B cell (primary cell): ENCODE measurements around the gene MAP3K4. TPM values are rescaled to one million over a fixed set of nuclear protein-coding genes. Genes with fewer than 3 reads are reported as not detected.

ENCODE experiments used
- ATAC-seq: fragments of 200-7000 bp; cut with Tn5 transposase; one replicate; pipeline ENCODE4 v1.10.0; 2021; ENCODE audit warnings: low read depth, mild to moderate bottlenecking, moderate number of reproducible peaks, moderate library complexity
- CTCF ChIA-PET: fragments of 350-600 bp; sonication (Branson Sonifier 250); formaldehyde crosslinking; loops from one replicate; lab custom pipeline; 2021; ENCODE audit warnings: antibody characterized with exemption, inconsistent platforms; lab: Charles Lee
- POLR2A ChIA-PET: fragments of 350-600 bp; sonication (Branson Sonifier 250); formaldehyde crosslinking; loops from one replicate; lab custom pipeline; 2021; ENCODE audit warnings: antibody characterized with exemption; lab: Charles Lee
- DNase-seq: peaks from one replicate; pipeline ENCODE4 v3.0.0; 2013
- H2AFZ ChIP-seq: 2 replicates; pipeline ENCODE4 v1.6.1; 2012; ENCODE audit warnings: mild to moderate bottlenecking, low read depth, low read length; ENCODE audit not compliant: insufficient read depth, poor library complexity, severe bottlenecking
- H3K27ac ChIP-seq, 2 donors: 1 replicate in 1 of 2; 2 replicates in 1 of 2; pipeline ENCODE4 v1.5.1; 2012 to 2013; ENCODE audit warnings: low read length in 2 of 2, mild to moderate bottlenecking in 2 of 2, moderate library complexity in 1 of 2
- H3K27me3 ChIP-seq, 4 experiments: fragments of 200-600 bp in 1 of 4; sonication (generic) in 1 of 4; replicated peaks in 1 of 4; 1 replicate in 2 of 4; 2 replicates in 2 of 4; pipeline versions ENCODE4 v1.6.1 to v1.7.0; 2013 to 2016; ENCODE audit warnings: low read length in 3 of 4, mild to moderate bottlenecking in 2 of 4, mixed read lengths in 1 of 4, moderate library complexity in 1 of 4; ENCODE audit not compliant: insufficient read depth in 4 of 4, control insufficient read depth in 3 of 4; ENCODE audit errors: control extremely low read depth in 1 of 4
- H3K36me3 ChIP-seq, 2 experiments: replicated peaks in 1 of 2; 1 replicate in 1 of 2; 2 replicates in 1 of 2; pipeline versions ENCODE4 v1.6.1 to v1.7.1; 2013; ENCODE audit warnings: low read length in 1 of 2; ENCODE audit not compliant: insufficient read depth in 2 of 2, control insufficient read depth in 1 of 2; ENCODE audit errors: control extremely low read depth in 1 of 2, extremely low read depth in 1 of 2
- H3K4me1 ChIP-seq, 2 donors: fragments of 200-600 bp in 1 of 2; sonication (generic) in 1 of 2; 1 replicate in 1 of 2; 2 replicates in 1 of 2; pipeline versions ENCODE4 v1.5.1 to v1.6.1; 2013 to 2017; ENCODE audit warnings: low read length in 2 of 2; ENCODE audit not compliant: control insufficient read depth in 2 of 2, insufficient read depth in 2 of 2
- H3K4me2 ChIP-seq: replicated peaks from 2 replicates; pipeline ENCODE3; 2012; ENCODE audit warnings: mild to moderate bottlenecking, low read depth, low read length; ENCODE audit not compliant: poor library complexity, severe bottlenecking
- H3K4me3 ChIP-seq, 5 experiments: fragments of 200-600 bp in 1 of 5; sonication (generic) in 1 of 5; 1 replicate in 3 of 5; 2 replicates in 2 of 5; pipeline versions ENCODE4 v1.5.1 to v1.7.0; 2011 to 2016; ENCODE audit warnings: low read length in 4 of 5, mild to moderate bottlenecking in 4 of 5, low read depth in 2 of 5, control low read depth in 1 of 5, moderate library complexity in 1 of 5; ENCODE audit not compliant: insufficient read depth in 1 of 5; ENCODE audit errors: control extremely low read depth in 1 of 5, extremely low read depth in 1 of 5
- H3K79me2 ChIP-seq: fragments of 200-600 bp; sonication (generic); one replicate; pipeline ENCODE4 v1.6.0; 2016; ENCODE audit warnings: low read length; ENCODE audit not compliant: control insufficient read depth, insufficient read depth
- H3K9ac ChIP-seq: fragments of 200-600 bp; sonication (generic); 2 replicates; pipeline ENCODE4 v1.6.1; 2017; ENCODE audit warnings: mild to moderate bottlenecking, low read length, moderate library complexity
- H3K9me3 ChIP-seq, 3 donors: one replicate each; pipeline versions ENCODE4 v1.6.1 to v1.7.1; 2013; ENCODE audit warnings: low read length in 2 of 3; ENCODE audit not compliant: control insufficient read depth in 2 of 3, insufficient read depth in 1 of 3; ENCODE audit errors: control extremely low read depth in 1 of 3
- H4K20me1 ChIP-seq: 2 replicates; pipeline ENCODE4 v1.6.0; 2012; ENCODE audit warnings: mild to moderate bottlenecking, low read length; ENCODE audit not compliant: insufficient read depth, control insufficient read depth, poor library complexity, severe bottlenecking
- H3K27ac Mint-ChIP-seq: one replicate; pipeline ENCODE4 v1.8.0; 2021; ENCODE audit warnings: mixed read lengths
- H3K27me3 Mint-ChIP-seq: one replicate; pipeline ENCODE4 v1.8.0; 2021; ENCODE audit warnings: mixed read lengths
- H3K4me1 Mint-ChIP-seq: one replicate; pipeline ENCODE4 v1.8.0; 2021; ENCODE audit warnings: mixed read lengths
- H3K4me3 Mint-ChIP-seq: one replicate; pipeline ENCODE4 v1.8.0; 2021; ENCODE audit warnings: mixed read lengths
- H3K9me3 Mint-ChIP-seq: one replicate; pipeline ENCODE4 v1.8.0; 2022; ENCODE audit warnings: mixed read lengths; ENCODE audit not compliant: insufficient read depth
- EZH2 ChIP-seq: IDR thresholded peaks from 2 replicates; pipeline ENCODE4 v1.6.1; 2012; ENCODE audit warnings: borderline replicate concordance, low read depth, mild to moderate bottlenecking, moderate library complexity, low read length; ENCODE audit not compliant: insufficient read depth, poor library complexity, severe bottlenecking
- WGBS: methylation state at CpG from one replicate; pipeline ENCODE4 v1.1.5; 2013; ENCODE audit warnings: missing lambda C conversion rate; ENCODE audit not compliant: insufficient coverage; 5-methylcytosine and 5-hydroxymethylcytosine counted together
- intact Hi-C: fragments of 100-400 bp; cut with micrococcal nuclease; formaldehyde crosslinking; loops from one replicate; pipeline ENCODE4 v1.10.0; 2022
- polyA plus RNA-seq: library from polyadenylated mRNA; depleted of rRNA; stranded (reverse); fragments of >200 nt; gene quantifications from 2 replicates; pipeline ENCODE4 v1.2.3, GENCODE V29; 2012
- total RNA-seq, 2 donors: library from RNA; stranded (reverse); fragments of 120-200 nt in 1 of 2; gene quantifications; 1 replicate in 1 of 2; 2 replicates in 1 of 2; pipeline versions ENCODE4 v1.2.3 to v1.2.4, GENCODE V29; 2013 to 2022
- TF ChIP-seq, protein P1 (sequence below): fragments of 200-600 bp; IDR thresholded peaks from one replicate; pipeline ENCODE4 v1.8.0; 2022; ENCODE audit warnings: antibody characterized with exemption, mild to moderate bottlenecking

MAP3K4 gene
- total and polyA plus RNA-seq, 2 donors (not counting 1 experiment from before 2014, with no cell fraction given): 24.4 to 105 TPM

DNA sequence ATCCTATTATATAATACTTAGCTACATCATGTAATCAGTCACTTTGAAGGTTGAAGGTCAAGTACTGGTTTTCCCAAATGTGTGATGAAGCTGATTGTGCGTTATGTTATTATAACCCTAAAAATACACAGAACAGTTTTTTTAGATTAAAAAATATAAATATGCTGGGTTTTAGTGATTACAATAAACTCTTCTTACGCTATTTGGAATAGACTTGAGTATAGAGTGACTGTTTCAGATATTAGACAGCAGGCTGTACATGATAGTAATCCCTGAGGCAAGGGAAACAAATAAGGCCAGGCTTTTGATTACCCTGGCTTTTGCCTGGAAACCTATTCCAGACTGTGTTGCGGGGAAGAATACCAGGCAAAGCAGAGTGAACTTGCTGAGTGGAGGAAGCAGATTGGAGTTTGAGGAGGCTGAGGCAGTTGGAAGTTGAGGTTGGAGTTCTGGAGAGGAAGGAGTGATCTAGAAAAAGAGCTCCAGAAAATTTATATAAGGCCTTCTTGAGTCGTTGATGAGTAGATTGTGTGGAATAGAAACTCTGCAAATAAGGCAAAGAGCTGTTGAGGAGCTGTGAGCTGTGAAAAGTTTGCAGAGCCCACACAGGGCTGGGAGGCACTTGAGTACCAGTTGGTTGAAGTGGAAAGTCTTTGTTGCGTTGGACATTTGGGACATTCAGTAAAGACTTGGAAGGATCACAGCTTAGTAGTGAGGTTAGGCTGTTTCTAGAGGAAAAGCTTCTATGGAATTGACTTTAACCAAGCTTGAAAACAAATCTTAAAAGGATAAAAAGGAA is 26.4 kb downstream of the MAP3K4 start:
- CTCF ChIA-PET: interaction anchor here (0.8 kb wide), 1 partner anchor 25 kb away, joined by 4 read pairs; no protein-coding TSS in a partner anchor
- no peak overlapping the region for H3K4me3 Mint-ChIP-seq
- no peaks in the 10 kb centered on the region for H3K27me3 Mint-ChIP-seq
- H3K4me3 ChIP-seq: no peak overlapping the region
- no peak overlapping the region for H3K27ac Mint-ChIP-seq
- no peak overlapping the region for H3K27ac ChIP-seq
- H3K4me1 ChIP-seq: no peaks in the 10 kb centered on the region
- peaks cover 62% of the 10 kb centered on the region for H3K79me2 ChIP-seq
- TF ChIP-seq, protein P1, sequence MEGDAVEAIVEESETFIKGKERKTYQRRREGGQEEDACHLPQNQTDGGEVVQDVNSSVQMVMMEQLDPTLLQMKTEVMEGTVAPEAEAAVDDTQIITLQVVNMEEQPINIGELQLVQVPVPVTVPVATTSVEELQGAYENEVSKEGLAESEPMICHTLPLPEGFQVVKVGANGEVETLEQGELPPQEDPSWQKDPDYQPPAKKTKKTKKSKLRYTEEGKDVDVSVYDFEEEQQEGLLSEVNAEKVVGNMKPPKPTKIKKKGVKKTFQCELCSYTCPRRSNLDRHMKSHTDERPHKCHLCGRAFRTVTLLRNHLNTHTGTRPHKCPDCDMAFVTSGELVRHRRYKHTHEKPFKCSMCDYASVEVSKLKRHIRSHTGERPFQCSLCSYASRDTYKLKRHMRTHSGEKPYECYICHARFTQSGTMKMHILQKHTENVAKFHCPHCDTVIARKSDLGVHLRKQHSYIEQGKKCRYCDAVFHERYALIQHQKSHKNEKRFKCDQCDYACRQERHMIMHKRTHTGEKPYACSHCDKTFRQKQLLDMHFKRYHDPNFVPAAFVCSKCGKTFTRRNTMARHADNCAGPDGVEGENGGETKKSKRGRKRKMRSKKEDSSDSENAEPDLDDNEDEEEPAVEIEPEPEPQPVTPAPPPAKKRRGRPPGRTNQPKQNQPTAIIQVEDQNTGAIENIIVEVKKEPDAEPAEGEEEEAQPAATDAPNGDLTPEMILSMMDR: no peak
- TF ChIP-seq EZH2: no peak
- H4K20me1 ChIP-seq: peaks cover 62% of the 10 kb centered on the region
- H2AFZ ChIP-seq: no peak overlapping the region
- H3K4me2 ChIP-seq: no peak overlapping the region
- 93% methylated on average over 2 of the region's 5 CpGs for WGBS
- no peaks in the 10 kb centered on the region for H3K27me3 ChIP-seq
- H3K4me1 Mint-ChIP-seq: peaks cover 31% of the 10 kb centered on the region
- no peaks in the 10 kb centered on the region for H3K9me3 Mint-ChIP-seq
- no peak for DNase-seq
- ATAC-seq: no peak
- POLR2A ChIA-PET: no interaction called here
- H3K9ac ChIP-seq: no peak overlapping the region
- H3K9me3 ChIP-seq: no peaks in the 10 kb centered on the region
- intact Hi-C loops: no loop called here
- peaks cover 0 to 5% of the 10 kb centered on the region in 2 experiments for H3K36me3 ChIP-seq

DNA sequence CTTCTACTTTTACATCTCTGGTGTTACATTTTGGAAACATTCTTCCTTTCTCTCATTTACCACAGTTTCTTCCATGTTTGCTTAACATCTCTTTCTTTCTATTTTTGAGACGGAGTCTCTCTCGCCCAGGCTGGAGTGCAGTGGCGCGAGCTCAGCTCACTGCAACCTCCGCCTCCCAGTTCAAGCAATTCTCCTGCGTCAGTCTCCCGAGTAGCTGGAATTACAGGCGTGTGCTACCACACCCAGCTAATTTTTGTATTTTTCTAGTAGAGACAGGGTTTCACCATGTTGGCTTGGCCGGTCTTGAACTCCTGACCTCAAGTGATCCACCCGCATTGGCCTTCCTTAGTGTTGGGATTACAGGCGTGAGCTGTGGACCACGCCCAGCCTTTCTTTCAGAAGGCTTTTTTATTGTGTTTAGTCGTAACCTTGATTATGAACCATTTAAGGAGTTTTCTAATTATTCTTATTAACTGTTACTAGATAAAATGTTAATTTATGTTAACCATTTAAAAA is 27.8 kb downstream of the MAP3K4 start:
- POLR2A ChIA-PET: no interaction called here
- no peak overlapping the region for H3K9ac ChIP-seq
- no peaks in the 10 kb centered on the region for H3K9me3 Mint-ChIP-seq
- intact Hi-C loops: no loop called here
- no peak for DNase-seq
- H3K79me2 ChIP-seq: peaks cover 61% of the 10 kb centered on the region
- TF ChIP-seq, protein P1: no peak
- no peak for TF ChIP-seq EZH2
- H4K20me1 ChIP-seq: peaks cover 50% of the 10 kb centered on the region
- no peak overlapping the region for H2AFZ ChIP-seq
- H3K4me3 ChIP-seq: no peak overlapping the region
- H3K4me1 ChIP-seq: no peaks in the 10 kb centered on the region
- CTCF ChIA-PET: no interaction called here
- H3K9me3 ChIP-seq: no peaks in the 10 kb centered on the region
- WGBS: 100% methylated on average over 9 of the region's 13 CpGs
- no peak overlapping the region for H3K27ac Mint-ChIP-seq
- H3K4me2 ChIP-seq: no peak overlapping the region
- peaks cover 22% of the 10 kb centered on the region for H3K4me1 Mint-ChIP-seq
- peaks cover 0 to 9% of the 10 kb centered on the region in 2 experiments for H3K36me3 ChIP-seq
- ATAC-seq: no peak
- H3K27ac ChIP-seq: no peak overlapping the region
- no peaks in the 10 kb centered on the region for H3K27me3 ChIP-seq
- no peak overlapping the region for H3K4me3 Mint-ChIP-seq
- H3K27me3 Mint-ChIP-seq: no peaks in the 10 kb centered on the region
